ENCODE measurements around the gene LRMDA. TPM values are rescaled to one million over a fixed set of nuclear protein-coding genes. Genes with fewer than 3 reads are reported as not detected.

Gene LRMDA
- total RNA-seq, 1 donor from 2014 or later: 5.2 TPM

GRCh38 chr10:75712242-75712880 lies 280.9 kb downstream of the LRMDA start:
- Histone ChIP-seq H3K9ac (no peak overlapping the region), H3K27ac (no peak overlapping the region), H3K27me3 (no peaks in the 10 kb centered on the region), H3K9me3 (ENCODE audit: low read depth) (no peaks in the 10 kb centered on the region), H4K20me1 (ENCODE audit: low read depth) (no peaks in the 10 kb centered on the region), H3K4me3 (no peak overlapping the region), H2AFZ (replicated peaks) (peak overlapping the region; percentile 67), H3K4me2 (no peak overlapping the region), H3F3A (ENCODE audit: low read depth) (no peaks in the 10 kb centered on the region), H3K36me3 (no peaks in the 10 kb centered on the region), H3K4me1 (peaks cover 24% of the 10 kb centered on the region), H3K79me2 (ENCODE audit: low read depth) (no peaks in the 10 kb centered on the region)
- TF ChIP-seq EZH2phosphoT487 (IDR thresholded peaks at IDR 0.05): no peak
- no peak for TF ChIP-seq EZH2 (IDR thresholded peaks at IDR 0.05)
- TF ChIP-seq CTCF (IDR thresholded peaks at IDR 0.05): no peak
- no peaks in the 10 kb centered on the region for H3K36me3 Mint-ChIP-seq
- peaks cover 2% of the 10 kb centered on the region for H3K27me3 Mint-ChIP-seq (ENCODE audit: insufficient read depth, low read depth)
- no peak overlapping the region for H3K4me3 Mint-ChIP-seq
- no peak overlapping the region for H3K27ac Mint-ChIP-seq
- peaks cover 3% of the 10 kb centered on the region for H3K9me3 Mint-ChIP-seq
- H3K4me1 Mint-ChIP-seq: peaks cover 27% of the 10 kb centered on the region
- DNase-seq (ENCODE audit: low spot score): peak; percentile 15

DNA sequence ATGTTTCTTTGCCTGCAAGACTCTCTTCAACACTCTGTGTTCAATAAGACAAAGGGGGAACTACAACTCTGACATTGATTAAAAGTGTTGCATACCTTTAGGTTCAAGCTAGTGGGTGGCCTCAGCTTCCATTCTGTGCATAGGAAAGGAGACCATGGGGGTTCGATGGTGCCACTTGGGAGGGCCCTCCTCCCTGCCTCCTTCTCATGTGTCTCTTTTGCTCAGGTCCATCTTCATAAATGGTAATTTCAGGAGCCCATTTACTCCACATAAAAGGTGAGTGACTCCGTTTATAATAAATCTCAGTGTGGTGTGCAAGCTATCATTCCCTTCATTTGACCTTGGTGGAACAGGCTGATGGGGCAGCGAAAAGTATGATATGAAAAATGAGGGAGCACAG lies 285.1 kb downstream of the LRMDA start:
- Histone ChIP-seq H3K79me2 (ENCODE audit: low read depth) (no peaks in the 10 kb centered on the region), H3K4me3 (no peak overlapping the region), H3K36me3 (no peaks in the 10 kb centered on the region), H2AFZ (replicated peaks) (no peak overlapping the region), H3K4me1 (peaks cover 9% of the 10 kb centered on the region), H3K4me2 (no peak overlapping the region), H3F3A (ENCODE audit: low read depth) (no peaks in the 10 kb centered on the region), H3K9me3 (ENCODE audit: low read depth) (no peaks in the 10 kb centered on the region), H3K27ac (no peak overlapping the region), H4K20me1 (ENCODE audit: low read depth) (no peaks in the 10 kb centered on the region), H3K9ac (no peak overlapping the region), H3K27me3 (no peaks in the 10 kb centered on the region)
- no peak overlapping the region for H3K4me3 Mint-ChIP-seq
- H3K27ac Mint-ChIP-seq: no peak overlapping the region
- no peak for TF ChIP-seq CTCF (IDR thresholded peaks at IDR 0.05)
- TF ChIP-seq EZH2phosphoT487 (IDR thresholded peaks at IDR 0.05): no peak
- DNase-seq (ENCODE audit: low spot score): no peak
- H3K4me1 Mint-ChIP-seq: peaks cover 7% of the 10 kb centered on the region
- H3K36me3 Mint-ChIP-seq: no peaks in the 10 kb centered on the region
- H3K9me3 Mint-ChIP-seq: peaks cover 3% of the 10 kb centered on the region
- H3K27me3 Mint-ChIP-seq (ENCODE audit: insufficient read depth, low read depth): peaks cover 10% of the 10 kb centered on the region

GRCh38 chr10:75717126-75717916 lies 285.9 kb downstream of the LRMDA start:
- Histone ChIP-seq H3K27me3 (no peaks in the 10 kb centered on the region), H3K4me1 (peaks cover 4% of the 10 kb centered on the region), H3F3A (ENCODE audit: low read depth) (no peaks in the 10 kb centered on the region), H3K36me3 (no peaks in the 10 kb centered on the region), H3K9me3 (ENCODE audit: low read depth) (no peaks in the 10 kb centered on the region), H3K9ac (no peak overlapping the region), H3K4me2 (no peak overlapping the region), H4K20me1 (ENCODE audit: low read depth) (no peaks in the 10 kb centered on the region), H3K4me3 (no peak overlapping the region), H3K27ac (no peak overlapping the region), H3K79me2 (ENCODE audit: low read depth) (no peaks in the 10 kb centered on the region), H2AFZ (replicated peaks) (no peak overlapping the region)
- no peaks in the 10 kb centered on the region for H3K36me3 Mint-ChIP-seq
- H3K9me3 Mint-ChIP-seq: peaks cover 3% of the 10 kb centered on the region
- no peak overlapping the region for H3K27ac Mint-ChIP-seq
- no peak overlapping the region for H3K4me3 Mint-ChIP-seq
- H3K4me1 Mint-ChIP-seq: peaks cover 3% of the 10 kb centered on the region
- peaks cover 12% of the 10 kb centered on the region for H3K27me3 Mint-ChIP-seq (ENCODE audit: insufficient read depth, low read depth)
- TF ChIP-seq CTCF (IDR thresholded peaks at IDR 0.05) (no peak), EZH2 (IDR thresholded peaks at IDR 0.05) (no peak), EZH2phosphoT487 (IDR thresholded peaks at IDR 0.05) (no peak)
- no peak for DNase-seq (ENCODE audit: low spot score)

Measured in neural progenitor cell (in vitro differentiated cells).